Measurements from ENCODE around the gene ZNF385B. TPM values are rescaled to one million over a fixed set of nuclear protein-coding genes. Genes with fewer than 3 reads are reported as not detected.

Gene ZNF385B
- total and polyA plus RNA-seq, 9 of the 15 experiments (the other 6 are each of a cell fraction or from before 2014, with no cell fraction given), result 0.50 TPM; not detected in 8

- TF ChIP-seq C11orf30 (IDR thresholded peaks at IDR 0.05; ENCODE audit: low read depth), result peak; percentile 29; the same call in 1 of the 2 replicates
- TF ChIP-seq HDAC6 (IDR thresholded peaks at IDR 0.05; ENCODE audit: low read depth, low read length), result no peak
- no peak for TF ChIP-seq ZNF212 (CRISPR knock-in tag; IDR thresholded peaks at IDR 0.05)
- no peak for TF ChIP-seq MCM7 (IDR thresholded peaks at IDR 0.05)
- TF ChIP-seq TRIM24 (IDR thresholded peaks at IDR 0.05), result no peak
- TF ChIP-seq ZNF316 (IDR thresholded peaks at IDR 0.05), result peak; percentile 64; the same call in 1 of the 2 replicates
- TF ChIP-seq BCL6 (CRISPR knock-in tag; IDR thresholded peaks at IDR 0.05), result no peak
- TF ChIP-seq CBFA2T3 (IDR thresholded peaks at IDR 0.05), result no peak
- no peak for TF ChIP-seq XRCC4 (IDR thresholded peaks at IDR 0.05; ENCODE audit: extremely low read depth, insufficient read depth, insufficient read length)
- TF ChIP-seq CEBPB (tag; IDR thresholded peaks at IDR 0.05), result no peak
- no peak for TF ChIP-seq CBFA2T2 (conservative IDR thresholded peaks at IDR 0.05)
- TF ChIP-seq MAFG (tag; conservative IDR thresholded peaks at IDR 0.05), result peak; percentile 36; the same call in 1 of the 2 replicates
These were observed 218.9 kb downstream of the ZNF385B start (continued) for GRCh38 chr2:179642462-179642861.

GRCh38 chr2:179636995-179637394 lies 224.4 kb downstream of the ZNF385B start:
- Histone ChIP-seq H3K27me3 (ENCODE audit: control insufficient read depth in 2 of 2, insufficient read depth in 2 of 2, low read length in 2 of 2) (no peaks in the 10 kb centered on the region), H3K4me1 (replicated peaks in 1 of 2; ENCODE audit: control insufficient read depth in 2 of 2, insufficient read depth in 2 of 2, low read length in 2 of 2) (no peaks in the 10 kb centered on the region), H3K79me2 (ENCODE audit: control insufficient read depth, insufficient read depth, low read length) (no peaks in the 10 kb centered on the region), H3K9ac (ENCODE audit: insufficient read depth in 1 of 2, low read depth in 2 of 2, low read length in 2 of 2) (no peak overlapping the region), H3K9me1 (ENCODE audit: control insufficient read depth, insufficient read depth, low read length) (no peaks in the 10 kb centered on the region), H4K20me1 (replicated peaks; ENCODE audit: control insufficient read depth, insufficient read depth, low read length) (no peaks in the 10 kb centered on the region), H3K27ac (ENCODE audit: extremely low read depth, low read depth, low read length) (no peak overlapping the region), H2AFZ (ENCODE audit: low read depth, low read length) (no peak overlapping the region), H3K4me2 (ENCODE audit: insufficient read depth, low read length) (no peak overlapping the region), H3K4me3 (no peak overlapping the region), H3K36me3 (ENCODE audit: control insufficient read depth, insufficient read depth, low read length) (no peaks in the 10 kb centered on the region), H3K9me3 (replicated peaks; ENCODE audit: control insufficient read depth, insufficient read depth, low read depth, low read length) (no peaks in the 10 kb centered on the region)
- ChIA-PET POLR2A (no interaction called here), CTCF (ENCODE audit: low intra/inter-chr PET ratio) (no interaction called here)
- ATAC-seq, result no peak
- 0% methylated on average over 2 of the region's 2 CpGs for WGBS (ENCODE audit: insufficient coverage, low coverage, missing lambda C conversion rate)
- BruUV-seq (replicated peaks), result no TSS peak
- intact Hi-C loops (cut with micrococcal nuclease) (no loop called here), in situ Hi-C loops (cut with MboI) (no loop called here)
- DNase-seq (ENCODE audit: extremely low read depth in 1 of 4, low spot score in 3 of 4), result no peak
- no peak for FAIRE-seq
- TF ChIP-seq OTX1 (CRISPR knock-in tag; IDR thresholded peaks at IDR 0.05), result no peak
